GM23338 (cell line): ENCODE measurements around the gene MARCHF10. TPM values are rescaled to one million over a fixed set of nuclear protein-coding genes. Genes with fewer than 3 reads are reported as not detected.

ENCODE experiments used
- ATAC-seq: fragments of 200-7000 bp; cut with Tn5 transposase; 3 replicates; pipeline ENCODE4 v1.9.1; 2020
- DNase-seq: peaks from one replicate; pipeline ENCODE4 v3.0.0-alpha.2; 2015; ENCODE audit warnings: low spot score
- H2AFZ ChIP-seq: fragments of 200-600 bp; sonication (generic); 2 replicates; pipeline ENCODE4 v1.8.0; 2016; ENCODE audit warnings: antibody characterized with exemption, mild to moderate bottlenecking, moderate library complexity
- H3F3A ChIP-seq: fragments of 200-600 bp; sonication (generic); replicated peaks from 2 replicates; pipeline ENCODE4 v1.8.0; 2017; ENCODE audit warnings: antibody characterized with exemption, mixed run types, low read depth
- H3K27ac ChIP-seq: fragments of 200-600 bp; sonication (generic); 2 replicates; pipeline ENCODE4 v1.6.1; 2016; ENCODE audit warnings: low read depth
- H3K27me3 ChIP-seq: fragments of 200-600 bp; sonication (generic); 2 replicates; pipeline ENCODE4 v1.8.0; 2016; ENCODE audit warnings: mild to moderate bottlenecking, mixed run types, moderate library complexity; ENCODE audit not compliant: insufficient read depth
- H3K36me3 ChIP-seq: fragments of 200-600 bp; sonication (generic); 2 replicates; pipeline ENCODE4 v1.8.0; 2016; ENCODE audit warnings: mild to moderate bottlenecking; ENCODE audit not compliant: insufficient read depth
- H3K4me1 ChIP-seq: fragments of 200-600 bp; sonication (generic); 2 replicates; pipeline ENCODE4 v1.8.0; 2016; ENCODE audit warnings: mild to moderate bottlenecking, moderate library complexity; ENCODE audit not compliant: insufficient read depth
- H3K4me2 ChIP-seq: fragments of 200-600 bp; sonication (generic); 2 replicates; pipeline ENCODE4 v1.7.1; 2017; ENCODE audit warnings: mixed run types
- H3K4me3 ChIP-seq: fragments of 200-600 bp; sonication (generic); 2 replicates; pipeline ENCODE4 v1.6.1; 2016; ENCODE audit warnings: mixed run types
- H3K79me2 ChIP-seq: fragments of 200-600 bp; sonication (generic); replicated peaks from 2 replicates; pipeline ENCODE4 v1.8.0; 2017; ENCODE audit warnings: mild to moderate bottlenecking; ENCODE audit not compliant: insufficient read depth
- H3K9me2 ChIP-seq: fragments of 200-600 bp; sonication (generic); 2 replicates; pipeline ENCODE4 v1.8.0; 2017; ENCODE audit not compliant: insufficient read depth
- H4K20me1 ChIP-seq: fragments of 200-600 bp; sonication (generic); replicated peaks from 2 replicates; pipeline ENCODE4 v1.8.0; 2017; ENCODE audit warnings: mild to moderate bottlenecking; ENCODE audit not compliant: insufficient read depth
- H3K27ac Mint-ChIP-seq: 2 replicates; pipeline ENCODE4 v1.8.0; 2020; ENCODE audit warnings: inconsistent platforms, mild to moderate bottlenecking, moderate library complexity, mixed read lengths
- H3K27me3 Mint-ChIP-seq: 3 replicates; pipeline ENCODE4 v1.8.0; 2022; ENCODE audit warnings: low read depth, mild to moderate bottlenecking, moderate library complexity, mixed read lengths, inconsistent platforms; ENCODE audit not compliant: insufficient read depth, poor library complexity
- H3K36me3 Mint-ChIP-seq: 3 replicates; pipeline ENCODE4 v1.8.0; 2021; ENCODE audit warnings: low read depth, mild to moderate bottlenecking, inconsistent platforms, moderate library complexity, mixed read lengths
- H3K4me1 Mint-ChIP-seq: 3 replicates; pipeline ENCODE4 v1.8.0; 2020; ENCODE audit warnings: mild to moderate bottlenecking, inconsistent platforms, mixed read lengths
- H3K4me3 Mint-ChIP-seq: 3 replicates; pipeline ENCODE4 v1.8.0; 2021; ENCODE audit warnings: moderate library complexity, mild to moderate bottlenecking, inconsistent platforms, mixed read lengths
- H3K9me3 Mint-ChIP-seq: 3 replicates; pipeline ENCODE4 v1.8.0; 2020; ENCODE audit warnings: moderate library complexity, mild to moderate bottlenecking, inconsistent platforms, mixed read lengths
- CREB1 ChIP-seq: fragments of 250-450 bp; sonication (Bioruptor Pico); IDR thresholded peaks from 2 replicates; pipeline ENCODE4 v1.5.0; 2020; ENCODE audit warnings: low read depth, mild to moderate bottlenecking, moderate library complexity
- EZH2 ChIP-seq: fragments of 200-600 bp; sonication (generic); IDR thresholded peaks from one replicate; pipeline ENCODE4 v1.8.0; 2017; ENCODE audit warnings: antibody characterized with exemption, mild to moderate bottlenecking, low read depth; ENCODE audit not compliant: unreplicated experiment
- EZH2phosphoT487 ChIP-seq: fragments of 200-600 bp; sonication (generic); IDR thresholded peaks from one replicate; pipeline ENCODE4 v1.8.1; 2018; ENCODE audit warnings: antibody characterized with exemption; ENCODE audit not compliant: unreplicated experiment
- JUNB ChIP-seq: IDR thresholded peaks from one replicate; pipeline ENCODE4 v1.6.1; 2016; ENCODE audit warnings: antibody characterized with exemption; ENCODE audit not compliant: unreplicated experiment
- NANOG ChIP-seq: IDR thresholded peaks from 2 replicates; pipeline ENCODE4 v1.6.1; 2016; ENCODE audit warnings: antibody characterized with exemption, borderline replicate concordance
- POLR2AphosphoS5 ChIP-seq: IDR thresholded peaks from 2 replicates; pipeline ENCODE4 v1.6.1; 2016; ENCODE audit warnings: antibody characterized with exemption, low read depth
- STAT1 ChIP-seq: IDR thresholded peaks from one replicate; pipeline ENCODE4 v1.6.1; 2016; ENCODE audit warnings: antibody characterized with exemption; ENCODE audit not compliant: unreplicated experiment
- ZNF114 ChIP-seq: fragments of 250-450 bp; sonication (Bioruptor Pico); IDR thresholded peaks from 2 replicates; pipeline ENCODE4 v1.5.0; 2020; ENCODE audit warnings: mild to moderate bottlenecking, moderate library complexity
- ZNF331 ChIP-seq: fragments of 250-450 bp; sonication (Bioruptor Pico); IDR thresholded peaks from 2 replicates; pipeline ENCODE4 v1.5.0; 2020; ENCODE audit warnings: low read depth, mild to moderate bottlenecking, moderate library complexity
- polyA plus RNA-seq: library from polyadenylated mRNA; unstranded; fragments of >200 nt; fragmentation: Nextera tagmentation; extraction: Ambion mirVana; gene quantifications from 2 replicates; pipeline ENCODE4 v1.2.1, GENCODE V29; 2016
- total RNA-seq: library from RNA; depleted of rRNA; stranded (reverse); fragments of >200 nt; shearing (Covaris generic); gene quantifications from 2 replicates; pipeline ENCODE4 v1.2.3, GENCODE V29; 2014
- TF ChIP-seq, protein P1 (sequence below): fragments of 250-450 bp; sonication (Bioruptor Pico); IDR thresholded peaks from 2 replicates; pipeline ENCODE4 v1.5.0; 2020; ENCODE audit warnings: mild to moderate bottlenecking, moderate library complexity
- TF ChIP-seq, protein P2 (sequence below), 2 experiments: fragments of 200-600 bp in 1 of 2; sonication (generic) in 1 of 2; conservative IDR thresholded peaks; 2 replicates each; pipeline versions ENCODE4 v1.5.1 to v1.6.1; 2016 to 2017; ENCODE audit warnings: antibody characterized with exemption in 2 of 2, low read depth in 2 of 2, mild to moderate bottlenecking in 2 of 2, moderate library complexity in 1 of 2
- TF ChIP-seq, protein P3 (sequence below): IDR thresholded peaks from 2 replicates; pipeline ENCODE4 v1.6.1; 2016; ENCODE audit warnings: antibody characterized with exemption
- TF ChIP-seq, protein P4 (sequence below): IDR thresholded peaks from one replicate; pipeline ENCODE4 v1.6.1; 2018; ENCODE audit warnings: antibody characterized with exemption; ENCODE audit not compliant: unreplicated experiment

MARCHF10 gene
- total and polyA plus RNA-seq, 2 experiments from 2014 or later, result 0.50 TPM; not detected in 1

DNA sequence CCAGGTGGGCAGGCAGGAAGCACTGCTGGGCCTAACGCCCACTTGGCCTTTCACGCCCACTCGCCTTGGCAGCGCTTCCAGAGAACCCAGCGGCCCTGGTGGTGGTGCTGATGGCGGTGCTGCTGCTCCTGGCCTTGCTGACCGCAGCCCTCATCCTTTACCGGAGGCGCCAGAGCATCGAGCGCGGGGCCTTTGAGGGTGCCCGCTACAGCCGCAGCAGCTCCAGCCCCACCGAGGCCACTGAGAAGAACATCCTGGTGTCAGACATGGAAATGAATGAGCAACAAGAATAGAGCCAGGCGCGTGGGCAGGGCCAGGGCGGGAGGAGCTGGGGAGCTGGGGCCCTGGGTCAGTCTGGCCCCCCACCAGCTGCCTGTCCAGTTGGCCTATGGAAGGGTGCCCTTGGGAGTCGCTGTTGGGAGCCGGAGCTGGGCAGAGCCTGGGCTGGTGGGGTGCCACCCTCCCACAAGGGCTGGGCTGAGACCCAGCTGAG is 115.9 kb downstream of the MARCHF10 start:
- Mint-ChIP-seq H3K4me3 (no peak overlapping the region), H3K36me3 (peaks cover 3% of the 10 kb centered on the region; the same call in 1 of the 3 replicates), H3K4me1 (peaks cover 16% of the 10 kb centered on the region), H3K27me3 (peaks cover 12% of the 10 kb centered on the region), H3K27ac (no peak overlapping the region), H3K9me3 (no peaks in the 10 kb centered on the region; the same call in 2 of the 3 replicates)
- H3K4me2 ChIP-seq, result no peak overlapping the region
- H3K27me3 ChIP-seq, result no peaks in the 10 kb centered on the region
- H2AFZ ChIP-seq, result no peak overlapping the region
- no peaks in the 10 kb centered on the region for H3K36me3 ChIP-seq
- DNase-seq (no peak), ATAC-seq (no peak)
- no peak for TF ChIP-seq ZNF331
- TF ChIP-seq, protein P1, sequence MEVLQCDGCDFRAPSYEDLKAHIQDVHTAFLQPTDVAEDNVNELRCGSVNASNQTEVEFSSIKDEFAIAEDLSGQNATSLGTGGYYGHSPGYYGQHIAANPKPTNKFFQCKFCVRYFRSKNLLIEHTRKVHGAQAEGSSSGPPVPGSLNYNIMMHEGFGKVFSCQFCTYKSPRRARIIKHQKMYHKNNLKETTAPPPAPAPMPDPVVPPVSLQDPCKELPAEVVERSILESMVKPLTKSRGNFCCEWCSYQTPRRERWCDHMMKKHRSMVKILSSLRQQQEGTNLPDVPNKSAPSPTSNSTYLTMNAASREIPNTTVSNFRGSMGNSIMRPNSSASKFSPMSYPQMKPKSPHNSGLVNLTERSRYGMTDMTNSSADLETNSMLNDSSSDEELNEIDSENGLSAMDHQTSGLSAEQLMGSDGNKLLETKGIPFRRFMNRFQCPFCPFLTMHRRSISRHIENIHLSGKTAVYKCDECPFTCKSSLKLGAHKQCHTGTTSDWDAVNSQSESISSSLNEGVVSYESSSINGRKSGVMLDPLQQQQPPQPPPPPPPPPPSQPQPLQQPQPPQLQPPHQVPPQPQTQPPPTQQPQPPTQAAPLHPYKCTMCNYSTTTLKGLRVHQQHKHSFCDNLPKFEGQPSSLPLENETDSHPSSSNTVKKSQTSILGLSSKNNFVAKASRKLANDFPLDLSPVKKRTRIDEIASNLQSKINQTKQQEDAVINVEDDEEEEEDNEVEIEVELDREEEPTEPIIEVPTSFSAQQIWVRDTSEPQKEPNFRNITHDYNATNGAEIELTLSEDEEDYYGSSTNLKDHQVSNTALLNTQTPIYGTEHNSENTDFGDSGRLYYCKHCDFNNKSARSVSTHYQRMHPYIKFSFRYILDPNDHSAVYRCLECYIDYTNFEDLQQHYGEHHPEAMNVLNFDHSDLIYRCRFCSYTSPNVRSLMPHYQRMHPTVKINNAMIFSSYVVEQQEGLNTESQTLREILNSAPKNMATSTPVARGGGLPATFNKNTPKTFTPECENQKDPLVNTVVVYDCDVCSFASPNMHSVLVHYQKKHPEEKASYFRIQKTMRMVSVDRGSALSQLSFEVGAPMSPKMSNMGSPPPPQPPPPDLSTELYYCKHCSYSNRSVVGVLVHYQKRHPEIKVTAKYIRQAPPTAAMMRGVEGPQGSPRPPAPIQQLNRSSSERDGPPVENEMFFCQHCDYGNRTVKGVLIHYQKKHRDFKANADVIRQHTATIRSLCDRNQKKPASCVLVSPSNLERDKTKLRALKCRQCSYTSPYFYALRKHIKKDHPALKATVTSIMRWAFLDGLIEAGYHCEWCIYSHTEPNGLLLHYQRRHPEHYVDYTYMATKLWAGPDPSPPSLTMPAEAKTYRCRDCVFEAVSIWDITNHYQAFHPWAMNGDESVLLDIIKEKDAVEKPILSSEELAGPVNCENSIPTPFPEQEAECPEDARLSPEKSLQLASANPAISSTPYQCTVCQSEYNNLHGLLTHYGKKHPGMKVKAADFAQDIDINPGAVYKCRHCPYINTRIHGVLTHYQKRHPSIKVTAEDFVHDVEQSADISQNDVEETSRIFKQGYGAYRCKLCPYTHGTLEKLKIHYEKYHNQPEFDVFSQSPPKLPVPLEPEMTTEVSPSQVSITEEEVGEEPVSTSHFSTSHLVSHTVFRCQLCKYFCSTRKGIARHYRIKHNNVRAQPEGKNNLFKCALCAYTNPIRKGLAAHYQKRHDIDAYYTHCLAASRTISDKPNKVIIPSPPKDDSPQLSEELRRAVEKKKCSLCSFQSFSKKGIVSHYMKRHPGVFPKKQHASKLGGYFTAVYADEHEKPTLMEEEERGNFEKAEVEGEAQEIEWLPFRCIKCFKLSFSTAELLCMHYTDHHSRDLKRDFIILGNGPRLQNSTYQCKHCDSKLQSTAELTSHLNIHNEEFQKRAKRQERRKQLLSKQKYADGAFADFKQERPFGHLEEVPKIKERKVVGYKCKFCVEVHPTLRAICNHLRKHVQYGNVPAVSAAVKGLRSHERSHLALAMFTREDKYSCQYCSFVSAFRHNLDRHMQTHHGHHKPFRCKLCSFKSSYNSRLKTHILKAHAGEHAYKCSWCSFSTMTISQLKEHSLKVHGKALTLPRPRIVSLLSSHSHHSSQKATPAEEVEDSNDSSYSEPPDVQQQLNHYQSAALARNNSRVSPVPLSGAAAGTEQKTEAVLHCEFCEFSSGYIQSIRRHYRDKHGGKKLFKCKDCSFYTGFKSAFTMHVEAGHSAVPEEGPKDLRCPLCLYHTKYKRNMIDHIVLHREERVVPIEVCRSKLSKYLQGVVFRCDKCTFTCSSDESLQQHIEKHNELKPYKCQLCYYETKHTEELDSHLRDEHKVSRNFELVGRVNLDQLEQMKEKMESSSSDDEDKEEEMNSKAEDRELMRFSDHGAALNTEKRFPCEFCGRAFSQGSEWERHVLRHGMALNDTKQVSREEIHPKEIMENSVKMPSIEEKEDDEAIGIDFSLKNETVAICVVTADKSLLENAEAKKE (CRISPR knock-in tag), result no peak
- TF ChIP-seq POLR2AphosphoS5, result no peak
- TF ChIP-seq, protein P2, sequence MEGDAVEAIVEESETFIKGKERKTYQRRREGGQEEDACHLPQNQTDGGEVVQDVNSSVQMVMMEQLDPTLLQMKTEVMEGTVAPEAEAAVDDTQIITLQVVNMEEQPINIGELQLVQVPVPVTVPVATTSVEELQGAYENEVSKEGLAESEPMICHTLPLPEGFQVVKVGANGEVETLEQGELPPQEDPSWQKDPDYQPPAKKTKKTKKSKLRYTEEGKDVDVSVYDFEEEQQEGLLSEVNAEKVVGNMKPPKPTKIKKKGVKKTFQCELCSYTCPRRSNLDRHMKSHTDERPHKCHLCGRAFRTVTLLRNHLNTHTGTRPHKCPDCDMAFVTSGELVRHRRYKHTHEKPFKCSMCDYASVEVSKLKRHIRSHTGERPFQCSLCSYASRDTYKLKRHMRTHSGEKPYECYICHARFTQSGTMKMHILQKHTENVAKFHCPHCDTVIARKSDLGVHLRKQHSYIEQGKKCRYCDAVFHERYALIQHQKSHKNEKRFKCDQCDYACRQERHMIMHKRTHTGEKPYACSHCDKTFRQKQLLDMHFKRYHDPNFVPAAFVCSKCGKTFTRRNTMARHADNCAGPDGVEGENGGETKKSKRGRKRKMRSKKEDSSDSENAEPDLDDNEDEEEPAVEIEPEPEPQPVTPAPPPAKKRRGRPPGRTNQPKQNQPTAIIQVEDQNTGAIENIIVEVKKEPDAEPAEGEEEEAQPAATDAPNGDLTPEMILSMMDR (conservative IDR thresholded peaks at IDR 0.05; ENCODE audit: low read depth in 2 of 2), result no peak
- no peak for TF ChIP-seq STAT1
- no peak for TF ChIP-seq NANOG
- no peak for TF ChIP-seq EZH2phosphoT487
- no peak for TF ChIP-seq EZH2
- no peak for TF ChIP-seq CREB1
- TF ChIP-seq, protein P3, sequence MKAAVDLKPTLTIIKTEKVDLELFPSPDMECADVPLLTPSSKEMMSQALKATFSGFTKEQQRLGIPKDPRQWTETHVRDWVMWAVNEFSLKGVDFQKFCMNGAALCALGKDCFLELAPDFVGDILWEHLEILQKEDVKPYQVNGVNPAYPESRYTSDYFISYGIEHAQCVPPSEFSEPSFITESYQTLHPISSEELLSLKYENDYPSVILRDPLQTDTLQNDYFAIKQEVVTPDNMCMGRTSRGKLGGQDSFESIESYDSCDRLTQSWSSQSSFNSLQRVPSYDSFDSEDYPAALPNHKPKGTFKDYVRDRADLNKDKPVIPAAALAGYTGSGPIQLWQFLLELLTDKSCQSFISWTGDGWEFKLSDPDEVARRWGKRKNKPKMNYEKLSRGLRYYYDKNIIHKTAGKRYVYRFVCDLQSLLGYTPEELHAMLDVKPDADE, result no peak
- no peak for TF ChIP-seq ZNF114 (CRISPR knock-in tag)
- TF ChIP-seq JUNB, result no peak
- TF ChIP-seq, protein P4, sequence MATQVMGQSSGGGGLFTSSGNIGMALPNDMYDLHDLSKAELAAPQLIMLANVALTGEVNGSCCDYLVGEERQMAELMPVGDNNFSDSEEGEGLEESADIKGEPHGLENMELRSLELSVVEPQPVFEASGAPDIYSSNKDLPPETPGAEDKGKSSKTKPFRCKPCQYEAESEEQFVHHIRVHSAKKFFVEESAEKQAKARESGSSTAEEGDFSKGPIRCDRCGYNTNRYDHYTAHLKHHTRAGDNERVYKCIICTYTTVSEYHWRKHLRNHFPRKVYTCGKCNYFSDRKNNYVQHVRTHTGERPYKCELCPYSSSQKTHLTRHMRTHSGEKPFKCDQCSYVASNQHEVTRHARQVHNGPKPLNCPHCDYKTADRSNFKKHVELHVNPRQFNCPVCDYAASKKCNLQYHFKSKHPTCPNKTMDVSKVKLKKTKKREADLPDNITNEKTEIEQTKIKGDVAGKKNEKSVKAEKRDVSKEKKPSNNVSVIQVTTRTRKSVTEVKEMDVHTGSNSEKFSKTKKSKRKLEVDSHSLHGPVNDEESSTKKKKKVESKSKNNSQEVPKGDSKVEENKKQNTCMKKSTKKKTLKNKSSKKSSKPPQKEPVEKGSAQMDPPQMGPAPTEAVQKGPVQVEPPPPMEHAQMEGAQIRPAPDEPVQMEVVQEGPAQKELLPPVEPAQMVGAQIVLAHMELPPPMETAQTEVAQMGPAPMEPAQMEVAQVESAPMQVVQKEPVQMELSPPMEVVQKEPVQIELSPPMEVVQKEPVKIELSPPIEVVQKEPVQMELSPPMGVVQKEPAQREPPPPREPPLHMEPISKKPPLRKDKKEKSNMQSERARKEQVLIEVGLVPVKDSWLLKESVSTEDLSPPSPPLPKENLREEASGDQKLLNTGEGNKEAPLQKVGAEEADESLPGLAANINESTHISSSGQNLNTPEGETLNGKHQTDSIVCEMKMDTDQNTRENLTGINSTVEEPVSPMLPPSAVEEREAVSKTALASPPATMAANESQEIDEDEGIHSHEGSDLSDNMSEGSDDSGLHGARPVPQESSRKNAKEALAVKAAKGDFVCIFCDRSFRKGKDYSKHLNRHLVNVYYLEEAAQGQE, result no peak
- no peaks in the 10 kb centered on the region for H3F3A ChIP-seq
- no peaks in the 10 kb centered on the region for H3K9me2 ChIP-seq
- H3K4me3 ChIP-seq, result no peak overlapping the region
- no peak overlapping the region for H3K27ac ChIP-seq
- no peaks in the 10 kb centered on the region for H4K20me1 ChIP-seq
- peaks cover 4% of the 10 kb centered on the region; the same call in 1 of the 2 replicates for H3K4me1 ChIP-seq
- H3K79me2 ChIP-seq, result no peaks in the 10 kb centered on the region
